Activated CD8-positive, alpha-beta memory T cell treated with anti-CD3 and anti-CD28 coated beads, Interleukin-2, amount 50 U/mL, for 48 hours (primary cell): ENCODE measurements around the gene TFEB.

ENCODE experiments used
- DNase-seq: peaks from one replicate; pipeline ENCODE4 v3.0.0-alpha.2; 2020

Gene TFEB

DNA sequence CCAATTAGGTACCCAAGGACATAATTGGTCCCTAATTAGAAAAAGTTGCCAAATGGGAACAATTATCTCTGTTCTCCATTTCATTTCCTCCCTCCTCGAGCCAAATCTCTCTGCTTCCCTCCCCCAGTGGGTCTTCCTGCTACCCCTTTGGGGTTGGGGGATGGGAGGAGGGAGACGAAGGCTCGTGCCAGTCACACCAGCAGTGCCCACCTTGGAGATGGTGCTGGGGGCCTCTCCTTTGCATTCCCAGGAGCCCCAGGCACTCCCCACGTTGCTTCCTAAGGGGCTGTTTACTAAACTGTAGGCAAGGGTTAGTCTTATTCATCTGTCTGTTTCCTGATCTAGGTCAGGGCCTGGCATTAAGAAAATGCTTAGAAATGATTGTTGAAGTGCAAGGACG, 64.0 kb downstream of the TFEB start:
- no peak for DNase-seq

DNA sequence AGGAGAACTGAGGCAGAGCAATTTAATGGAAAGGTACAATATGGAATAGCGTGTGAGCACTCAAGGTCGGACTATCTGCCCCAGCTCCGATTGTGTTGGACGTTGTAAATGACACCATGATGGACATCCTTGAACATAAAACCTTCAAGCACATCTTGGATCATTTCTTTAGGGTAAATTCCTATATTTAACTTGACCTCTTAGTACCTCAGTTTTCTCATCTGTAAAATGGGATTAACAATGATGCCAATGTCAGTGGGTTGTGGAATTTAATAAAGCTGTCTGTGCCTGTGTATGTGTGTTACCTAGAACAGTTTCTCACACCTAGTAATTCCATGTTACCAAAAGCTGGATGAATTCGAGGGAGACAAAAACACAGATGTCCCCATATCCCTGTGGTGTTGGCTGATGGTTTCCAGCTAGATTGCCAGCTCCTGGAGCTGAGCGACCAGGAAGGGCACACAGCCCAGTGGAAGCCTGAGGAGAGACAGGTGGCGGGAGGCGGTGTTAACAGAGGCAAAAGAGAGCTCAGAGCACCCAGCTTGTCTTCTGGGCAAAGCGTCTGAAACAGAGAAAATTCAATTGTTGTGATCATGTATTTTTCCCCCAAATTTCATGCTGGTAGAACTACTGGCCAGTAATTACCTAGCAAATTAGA, 64.6 kb downstream of the TFEB start:
- DNase-seq = no peak

DNA sequence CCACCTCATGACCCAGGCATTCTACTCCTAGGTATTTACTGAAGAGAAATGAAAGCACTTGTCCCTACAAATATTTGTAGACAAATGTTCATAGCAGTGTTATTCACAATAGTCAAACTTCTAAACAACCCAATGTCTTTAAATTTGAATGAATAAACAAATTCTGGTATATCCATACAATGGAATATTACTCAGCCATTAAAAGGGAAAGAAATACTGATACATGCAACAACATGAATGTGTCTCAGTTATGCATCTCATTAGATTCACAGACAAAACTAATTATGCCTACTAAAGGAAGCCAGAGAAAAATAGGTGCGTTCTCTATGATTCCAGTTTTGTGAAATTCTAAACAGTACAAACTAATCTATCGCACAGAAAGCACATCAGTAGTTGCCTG, 66.4 kb downstream of the TFEB start:
- DNase-seq = no peak

DNA sequence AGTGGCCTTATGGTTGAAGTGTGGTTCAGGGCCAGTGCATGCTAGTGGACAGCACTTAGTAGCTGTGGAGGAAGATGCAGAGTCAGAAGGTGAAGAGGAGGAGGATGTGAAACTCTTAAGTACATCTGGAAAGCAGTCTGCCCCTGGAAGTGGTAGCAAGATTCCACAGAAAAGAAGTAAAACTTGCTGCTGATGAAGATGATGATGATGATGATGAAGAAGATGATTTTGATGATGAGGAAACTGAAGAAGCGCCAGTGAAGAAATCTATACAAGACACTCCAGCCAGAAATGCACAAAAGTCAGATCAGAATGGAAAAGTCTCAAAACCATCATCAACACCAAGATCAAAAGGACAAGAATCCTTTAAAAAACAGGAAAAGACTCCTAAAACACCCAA, 68.2 kb downstream of the TFEB start:
- no peak for DNase-seq

DNA sequence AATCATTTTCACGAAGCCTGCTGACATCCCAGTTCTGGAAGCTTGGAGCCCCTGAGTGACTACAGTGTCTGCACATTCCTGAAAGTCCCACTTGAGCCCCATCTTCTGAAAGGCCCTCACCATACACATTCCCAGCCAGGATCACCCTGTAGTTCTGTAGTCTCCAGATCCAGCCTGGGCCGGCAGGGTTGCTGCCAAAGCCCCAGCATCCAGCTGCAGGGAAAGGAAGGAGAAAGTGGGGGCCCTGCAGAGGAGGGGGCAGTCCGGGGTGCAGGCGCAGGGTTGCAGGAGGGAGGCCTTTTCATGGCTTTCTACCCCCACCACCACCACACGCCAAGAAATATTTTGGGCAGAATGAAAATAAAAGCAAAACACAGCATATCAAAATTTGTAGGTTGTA, 71.1 kb downstream of the TFEB start:
- DNase-seq = no peak

DNA sequence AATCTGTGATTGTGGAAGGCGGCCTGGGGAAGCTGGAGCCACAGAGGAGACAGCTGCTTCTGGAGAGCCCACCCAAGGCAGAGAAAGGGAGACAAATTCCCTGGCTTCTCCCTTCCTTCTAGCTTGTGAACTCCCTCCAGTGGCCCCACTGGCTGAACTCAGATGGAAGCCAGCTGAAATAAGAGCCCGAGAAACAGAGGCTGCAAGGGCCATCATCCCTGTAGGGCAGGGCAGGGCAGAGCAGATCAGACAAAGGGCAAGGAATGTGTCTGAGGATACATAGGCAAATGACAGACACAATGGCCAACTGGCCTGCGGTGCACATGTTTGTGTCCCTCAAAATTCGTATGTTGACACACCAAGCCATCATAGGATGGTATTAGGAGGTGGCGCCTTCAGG, 71.8 kb downstream of the TFEB start:
- DNase-seq = no peak

DNA sequence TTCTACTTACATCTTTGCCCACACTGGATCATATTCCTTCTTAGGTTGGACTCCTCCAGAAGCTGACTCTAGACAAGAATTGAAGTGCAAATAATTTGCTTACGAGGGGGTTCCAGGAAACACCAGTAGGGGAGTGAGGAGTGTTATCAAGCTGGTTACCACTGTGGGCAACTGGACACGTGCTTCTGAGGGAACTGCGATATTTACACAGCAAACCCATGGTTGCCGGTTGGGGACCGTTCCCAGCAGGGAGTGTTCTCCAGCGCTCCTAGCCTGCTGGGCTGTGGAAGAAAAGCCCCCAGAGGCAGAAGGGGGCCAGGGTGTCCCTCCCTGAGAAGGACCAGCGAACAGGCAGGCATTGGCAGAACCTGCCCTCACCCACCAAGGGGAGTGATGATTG, 75.5 kb downstream of the TFEB start:
- no peak for DNase-seq

DNA sequence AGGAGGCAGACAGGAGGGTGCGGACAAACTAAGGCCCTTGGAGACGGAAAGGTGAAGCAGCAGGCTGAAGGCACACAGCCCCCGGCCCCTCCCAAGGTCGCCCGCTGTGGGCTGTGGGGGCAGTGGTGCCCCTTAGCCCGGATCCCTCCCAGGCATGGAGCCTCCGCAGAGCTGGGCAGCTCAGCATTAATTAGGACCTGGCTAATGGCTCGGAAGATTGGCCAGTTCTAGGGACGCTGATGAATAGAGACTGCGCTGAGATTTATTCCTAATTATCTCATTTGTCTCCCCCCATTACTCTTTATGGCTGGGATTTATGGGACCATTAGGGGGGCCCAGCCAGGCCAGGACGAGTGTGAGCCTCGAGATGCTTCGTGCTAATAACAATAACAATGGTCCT, 76.8 kb downstream of the TFEB start:
- no peak for DNase-seq

DNA sequence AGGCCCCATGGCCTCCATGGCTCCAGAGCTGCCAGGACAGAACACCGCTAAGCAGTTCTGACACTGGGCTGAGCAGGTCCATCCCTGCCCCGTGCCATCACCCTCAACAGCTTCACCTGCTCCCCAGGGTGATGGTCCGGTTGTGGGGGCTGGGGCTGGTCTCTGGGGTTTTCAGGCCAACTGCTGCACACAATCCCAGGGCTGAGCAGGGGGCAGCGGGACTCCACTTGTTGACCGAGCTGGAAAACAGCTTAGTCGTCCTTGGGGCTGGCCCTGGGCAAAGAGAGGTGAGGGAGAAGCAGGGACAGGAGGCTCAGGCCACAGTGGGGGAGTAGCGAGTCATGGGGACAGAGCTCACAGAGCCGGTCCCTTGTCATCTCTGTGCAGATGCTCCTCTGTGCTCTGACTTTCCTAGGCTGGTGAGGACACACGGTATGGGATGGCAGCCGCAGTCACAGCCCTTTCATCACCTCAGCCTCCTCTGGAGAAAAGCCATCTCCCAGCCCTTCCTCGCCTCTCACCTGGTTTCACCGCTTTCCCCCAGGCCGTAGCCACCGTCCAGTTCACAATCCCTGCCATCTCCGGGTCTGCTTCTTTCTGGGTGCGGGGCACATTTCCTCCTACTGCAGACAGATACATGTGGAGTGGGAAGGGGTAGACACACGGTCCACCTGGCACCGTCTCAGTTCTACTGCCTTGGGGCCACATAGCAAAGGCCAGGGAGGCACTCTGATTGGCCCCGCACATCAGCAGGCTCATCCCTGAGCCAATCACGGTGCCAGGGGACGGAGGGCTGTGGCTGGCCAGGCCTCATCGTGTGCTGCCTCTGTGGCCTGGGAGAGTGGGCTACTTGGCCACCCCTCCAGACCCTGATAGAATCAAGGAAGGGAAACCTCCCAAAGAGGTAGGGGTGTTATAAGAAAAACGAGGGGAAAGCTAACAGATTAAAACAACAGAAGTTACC, 78.0 kb downstream of the TFEB start:
- DNase-seq = no peak

DNA sequence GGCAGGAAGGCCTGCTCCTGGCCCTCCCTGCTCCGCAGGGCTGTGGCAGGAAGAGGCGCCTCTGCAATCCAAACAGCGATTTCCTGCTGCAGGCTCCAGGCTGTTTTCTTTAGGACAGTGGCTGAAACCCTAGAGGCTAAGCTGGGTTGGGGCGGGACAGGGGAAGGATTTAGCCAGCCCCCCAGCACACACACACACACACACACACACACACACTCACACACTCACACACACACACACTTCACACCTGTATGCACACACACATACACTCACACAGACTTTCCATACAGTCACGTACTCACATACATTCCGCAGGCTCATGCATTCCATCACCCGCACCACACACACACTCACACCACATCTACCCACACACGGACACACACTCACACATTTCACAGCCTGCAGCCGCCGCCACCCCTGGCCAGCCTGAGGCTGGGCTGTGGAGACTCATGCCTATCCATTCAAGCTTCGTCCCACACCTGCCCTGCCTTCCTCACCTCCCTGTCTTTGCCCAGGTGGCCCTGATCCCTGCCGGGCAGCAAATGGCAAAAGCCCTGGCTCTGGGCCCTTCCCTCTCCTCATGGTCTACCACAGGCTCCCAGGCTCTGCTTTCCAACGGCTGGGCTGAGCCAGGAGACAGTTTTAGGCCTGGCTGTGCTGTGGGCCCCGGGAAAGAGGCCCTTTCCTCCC, 79.3 kb downstream of the TFEB start:
- DNase-seq = no peak

DNA sequence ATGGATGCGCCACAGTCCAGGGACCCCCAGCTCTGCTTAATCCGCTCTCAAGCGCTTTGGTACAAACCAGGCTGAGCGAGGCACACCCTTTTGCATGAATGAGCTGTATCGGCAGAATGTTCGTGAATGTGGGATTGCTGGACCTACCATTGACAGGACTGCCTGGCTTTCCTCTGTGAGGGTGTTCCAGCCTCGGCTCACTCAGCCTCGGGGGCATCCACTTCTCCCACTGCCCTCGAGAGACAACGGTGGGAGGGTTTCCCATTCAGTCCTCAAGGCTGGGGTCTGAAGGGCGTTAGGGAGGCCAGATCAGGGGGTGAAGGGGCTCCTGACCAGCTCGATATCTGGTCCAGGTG, 79.8 kb downstream of the TFEB start:
- no peak for DNase-seq

DNA sequence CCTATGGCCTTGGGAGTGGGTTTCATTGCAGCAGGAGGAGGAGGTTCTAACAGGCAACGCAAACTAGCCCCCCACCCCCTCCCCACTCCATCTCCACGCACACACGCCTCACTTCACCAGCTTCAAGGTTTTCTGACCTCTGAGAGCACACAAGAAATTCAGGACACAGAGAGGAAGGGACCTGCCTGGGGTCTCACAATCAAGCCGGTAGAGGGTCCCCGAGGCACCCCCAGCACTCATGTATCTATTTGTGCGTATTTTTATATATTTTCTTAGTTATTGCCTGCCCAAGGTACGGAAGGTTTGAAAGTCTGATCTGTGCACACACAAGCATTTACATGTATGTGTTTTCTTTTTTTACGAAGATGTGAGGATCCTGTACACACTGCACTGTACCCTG, 80.2 kb downstream of the TFEB start:
- no peak for DNase-seq

DNA sequence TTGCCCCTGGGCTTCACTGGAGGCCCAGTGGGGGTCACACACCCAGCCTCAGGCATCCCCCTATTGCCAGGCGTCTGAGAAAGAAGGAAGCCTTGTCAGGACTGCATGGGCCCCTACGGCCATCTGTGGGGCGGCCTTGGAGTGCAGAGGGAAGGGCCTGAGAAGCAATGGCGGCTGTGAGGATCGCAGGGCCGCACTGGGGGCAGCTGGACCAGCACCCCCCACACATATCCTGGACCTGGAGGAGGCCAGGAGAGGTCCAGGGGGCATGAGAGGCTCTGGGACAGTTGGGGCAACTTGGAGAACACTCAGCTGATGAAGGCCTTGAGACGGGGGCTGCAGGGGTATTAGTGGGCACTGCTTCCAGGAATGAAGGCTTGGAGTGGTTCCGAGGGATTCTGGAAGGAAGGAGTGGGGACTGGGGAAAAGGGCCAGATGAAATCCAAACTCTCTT, 80.7 kb downstream of the TFEB start:
- DNase-seq = no peak

DNA sequence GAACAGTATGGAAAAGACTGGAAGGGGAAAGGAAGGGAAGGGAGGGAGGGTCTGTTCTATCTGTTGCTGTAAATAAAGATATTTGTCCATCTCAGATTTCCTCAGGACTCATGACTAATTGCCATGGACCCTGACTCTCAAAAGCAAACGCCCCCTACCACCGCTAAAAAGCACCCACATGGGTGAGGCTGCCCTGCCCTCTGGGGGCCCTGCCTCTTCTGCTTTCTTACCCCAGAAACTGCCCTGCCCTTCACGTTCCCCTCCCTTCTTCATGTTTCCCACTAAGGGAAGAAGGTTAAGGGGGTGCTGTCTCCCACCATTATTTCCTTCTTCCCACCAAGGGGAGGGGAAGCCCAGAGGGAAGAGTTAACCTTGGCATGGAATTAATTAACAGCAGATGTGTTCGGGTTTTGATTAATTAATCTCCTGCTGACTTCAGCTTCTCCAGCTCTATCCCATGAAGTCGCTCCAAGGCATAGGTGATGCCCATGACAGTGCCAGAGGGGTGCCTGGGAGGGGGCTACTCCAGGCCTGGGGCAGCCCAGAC, 81.2 kb downstream of the TFEB start:
- no peak for DNase-seq

DNA sequence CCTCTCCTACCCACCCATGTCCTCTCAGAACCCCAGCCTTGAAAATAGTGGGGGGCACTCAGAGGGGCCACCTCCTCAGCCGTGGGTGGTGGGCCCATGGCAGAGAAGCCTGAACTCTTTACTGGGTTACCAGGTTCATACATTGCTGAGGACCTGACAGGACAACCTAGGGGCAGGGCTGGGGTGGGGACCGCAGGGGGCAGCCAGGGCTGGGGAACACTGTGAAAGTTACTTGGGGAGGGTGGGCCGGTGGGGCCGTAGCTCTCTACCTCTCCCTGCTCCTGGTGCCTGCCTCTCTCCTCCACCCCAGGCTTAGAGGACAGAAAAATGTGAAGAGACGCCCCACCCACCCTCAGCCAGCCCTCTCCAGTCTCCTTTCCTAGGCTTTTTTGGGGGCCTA, 81.7 kb downstream of the TFEB start:
- DNase-seq = no peak

DNA sequence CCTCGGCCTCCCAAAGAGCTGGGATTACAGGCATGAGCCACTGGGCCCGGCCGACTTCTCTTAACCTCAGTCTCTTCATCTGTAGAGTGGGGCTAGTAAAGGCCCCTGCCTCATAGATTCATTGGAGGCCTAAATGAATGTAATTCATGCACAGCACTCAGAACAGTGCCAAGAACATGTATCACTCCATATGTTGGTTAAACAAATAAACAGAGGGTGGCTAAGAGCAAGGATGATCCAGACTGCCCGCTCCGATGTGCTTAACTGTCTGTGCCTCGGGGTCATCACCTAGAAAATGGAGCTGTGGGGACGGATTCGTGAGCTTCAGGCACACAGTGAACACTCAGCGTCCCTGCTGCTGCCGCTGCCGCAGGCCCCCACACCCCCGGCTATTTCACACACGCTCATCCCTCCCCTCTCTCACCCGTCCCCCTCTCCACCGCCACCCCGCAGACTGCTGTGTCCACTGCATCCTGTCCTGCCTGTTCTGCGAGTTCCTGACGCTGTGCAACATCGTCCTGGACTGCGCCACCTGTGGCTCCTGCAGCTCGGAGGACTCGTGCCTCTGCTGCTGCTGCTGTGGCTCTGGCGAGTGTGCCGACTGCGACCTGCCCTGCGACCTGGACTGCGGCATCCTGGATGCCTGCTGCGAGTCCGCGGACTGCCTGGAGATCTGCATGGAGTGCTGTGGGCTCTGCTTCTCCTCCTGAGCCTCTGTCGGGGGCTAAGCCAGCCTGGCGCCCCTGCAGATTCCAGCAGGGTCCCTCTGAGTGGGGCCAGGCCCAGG, 82.3 kb downstream of the TFEB start:
- DNase-seq = no peak

DNA sequence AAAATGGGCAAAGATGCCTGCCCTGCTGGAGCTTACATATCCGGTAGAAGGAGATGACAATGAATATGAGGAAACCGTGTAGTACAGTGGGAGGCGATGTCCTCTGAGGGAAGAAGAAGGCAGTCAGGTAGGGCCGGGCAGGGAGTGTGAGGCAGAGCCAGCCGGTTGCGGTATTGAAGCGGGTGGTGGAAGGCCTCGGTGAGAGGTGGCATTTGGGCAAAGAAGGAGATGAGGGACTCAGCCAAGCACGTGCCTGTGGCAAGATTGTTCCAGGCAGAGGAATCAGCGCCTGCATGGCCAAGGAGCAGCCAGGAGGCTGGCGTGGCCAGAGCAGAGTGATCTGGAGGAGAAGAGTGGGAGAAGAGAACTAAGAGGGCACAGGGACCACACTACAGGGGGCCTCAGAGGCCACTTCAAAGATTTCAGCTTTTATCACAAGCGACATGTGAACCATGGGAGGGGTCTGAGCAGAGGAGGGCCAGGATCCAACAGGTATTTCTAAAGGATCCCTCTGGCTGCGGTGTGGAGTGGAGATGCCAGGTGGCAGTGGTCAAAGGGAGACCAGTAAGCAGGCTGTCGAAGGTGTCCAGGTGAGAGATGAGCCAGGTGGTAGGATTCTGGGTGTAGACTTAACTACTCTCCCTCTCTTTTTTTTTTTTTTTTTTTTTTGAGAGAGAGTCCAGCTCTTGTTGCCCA, 83.3 kb downstream of the TFEB start:
- DNase-seq = no peak

DNA sequence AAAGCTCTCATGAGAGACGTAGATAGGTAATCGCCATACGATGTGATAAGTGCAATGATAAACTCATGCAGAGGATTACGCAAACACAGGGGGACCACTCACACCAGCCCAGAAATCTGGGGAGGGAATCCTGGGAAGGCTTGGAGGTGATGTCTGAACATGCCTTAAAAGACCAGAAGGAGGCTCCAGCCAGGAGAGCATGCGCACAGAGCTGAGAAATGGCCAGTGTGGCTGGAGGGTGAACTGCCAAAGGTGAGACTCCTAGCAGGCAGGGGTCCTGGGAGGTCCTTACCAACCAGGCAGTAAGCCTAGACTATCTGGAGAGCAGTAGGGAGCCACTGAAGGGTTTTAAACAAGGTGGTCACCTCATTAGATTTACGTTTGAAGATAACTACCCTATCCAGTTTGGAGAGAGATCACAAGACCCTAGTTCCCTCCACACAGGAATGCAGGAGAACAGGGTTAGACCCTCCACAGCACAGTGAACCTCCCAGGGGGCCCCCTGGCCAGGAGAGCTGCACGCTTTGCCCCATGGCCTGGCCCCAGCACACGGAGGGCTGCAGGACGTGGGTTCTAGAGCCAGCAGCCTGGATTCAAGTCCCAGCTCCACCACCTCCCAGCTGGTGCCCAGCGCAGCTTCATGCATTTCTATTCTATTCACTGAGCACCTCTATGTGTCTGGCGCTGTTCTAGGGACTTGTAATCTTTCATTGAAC, 84.0 kb downstream of the TFEB start:
- DNase-seq = no peak

DNA sequence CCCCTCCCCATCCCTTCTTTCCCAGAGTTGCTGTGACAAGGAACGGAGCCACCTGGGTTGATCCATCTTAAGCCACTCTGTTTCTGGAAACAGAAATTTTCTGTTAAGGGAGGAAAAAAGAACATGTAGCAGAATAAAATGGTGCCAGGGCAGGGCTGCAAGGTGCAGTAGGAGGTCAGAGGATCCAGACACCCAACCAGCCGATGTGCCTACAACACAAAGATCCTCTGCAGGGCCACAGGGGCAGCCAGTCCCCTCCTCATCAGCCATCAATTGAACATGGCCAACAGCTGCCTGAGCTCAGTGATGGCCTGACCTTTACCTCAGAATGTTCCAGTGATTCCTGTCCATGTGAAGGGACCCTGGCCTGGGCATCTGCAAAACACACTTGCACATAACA, 85.3 kb downstream of the TFEB start:
- DNase-seq = no peak

DNA sequence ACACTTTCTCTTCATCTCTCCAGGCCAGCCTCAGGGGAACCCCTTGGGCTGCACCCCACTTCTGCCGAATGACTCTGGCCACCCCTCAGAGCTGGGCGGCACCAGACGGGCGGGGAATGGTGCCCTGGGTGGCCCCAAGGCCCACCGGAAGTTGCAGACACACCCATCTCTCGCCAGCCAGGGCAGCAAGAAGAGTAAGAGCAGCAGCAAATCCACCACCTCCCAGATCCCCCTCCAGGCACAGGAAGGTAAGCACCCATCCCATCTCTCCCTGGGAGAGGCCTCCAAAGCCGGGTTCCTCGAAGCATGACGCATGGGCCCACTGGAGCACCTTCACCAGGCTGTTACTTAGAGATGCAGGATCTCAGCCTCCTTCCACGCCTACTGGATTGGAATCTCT, 85.8 kb downstream of the TFEB start:
- no peak for DNase-seq

DNA sequence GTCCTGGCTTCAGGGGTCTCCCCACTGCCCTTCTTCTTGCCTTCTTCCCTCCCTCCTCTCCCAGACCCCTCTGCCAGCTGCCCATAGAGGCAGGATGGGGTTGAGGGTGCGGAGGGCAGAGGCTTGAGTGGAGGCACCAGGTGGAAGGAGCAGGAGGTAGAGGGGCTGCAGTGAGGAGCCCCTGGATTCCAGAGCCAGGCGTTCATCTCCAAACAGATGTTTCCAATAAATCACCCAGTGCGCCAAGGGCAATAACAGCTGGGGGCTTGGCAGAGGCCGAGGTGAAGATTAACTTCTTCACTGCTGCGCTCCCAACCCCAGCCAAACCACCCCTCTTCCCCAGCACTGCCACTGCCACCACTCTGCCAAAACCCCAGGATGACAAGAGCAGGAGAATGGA, 86.5 kb downstream of the TFEB start:
- DNase-seq = no peak
